Forelimb muscle (tissue), 1 donor: ENCODE measurements around the gene EXOC4. TPM values are rescaled to one million over a fixed set of nuclear protein-coding genes. Genes with fewer than 3 reads are reported as not detected.

Source experiments
- DNase-seq: peaks from one replicate; pipeline ENCODE4 v3.0.0-alpha.2; 2013; ENCODE audit warnings: low read depth
- polyA plus RNA-seq: library from polyadenylated mRNA; unstranded; fragments of 120-200 nt; gene quantifications from one replicate; pipeline ENCODE4 v1.2.1, GENCODE V29; 2013; ENCODE audit not compliant: insufficient read length

The EXOC4 gene
- polyA plus RNA-seq, 1 donor = 55.2 TPM

DNA sequence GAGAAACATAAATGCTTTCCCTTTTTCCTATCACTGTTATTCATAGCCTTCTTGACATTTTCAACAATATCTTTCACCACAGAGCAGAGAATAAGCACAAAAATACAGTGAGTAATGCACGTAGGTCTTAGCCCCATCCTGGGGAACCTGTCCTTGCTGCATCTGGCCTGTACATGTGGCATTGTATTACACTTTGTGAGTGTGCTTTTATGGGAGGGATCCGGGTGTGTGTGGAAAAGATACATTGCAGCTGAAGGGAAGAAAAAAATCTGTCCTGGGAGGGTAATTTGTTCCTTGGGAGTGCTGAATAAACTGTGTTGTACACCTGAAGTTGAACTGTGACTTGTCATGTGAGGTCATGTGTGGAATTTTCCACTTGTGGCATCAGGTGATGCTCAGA, 451.6 kb downstream of the EXOC4 start:
- no peak for DNase-seq

GRCh38 chr7:133705596-133705995, 452.7 kb downstream of the EXOC4 start:
- DNase-seq = no peak

- no peak for DNase-seq
Observed at GRCh38 chr7:133706016-133706415, 453.1 kb downstream of the EXOC4 start.

- DNase-seq = no peak
Observed at GRCh38 chr7:133709036-133709880, 456.4 kb downstream of the EXOC4 start.

- no peak for DNase-seq
Observed at GRCh38 chr7:133712544-133712943, 459.7 kb downstream of the EXOC4 start.

DNA sequence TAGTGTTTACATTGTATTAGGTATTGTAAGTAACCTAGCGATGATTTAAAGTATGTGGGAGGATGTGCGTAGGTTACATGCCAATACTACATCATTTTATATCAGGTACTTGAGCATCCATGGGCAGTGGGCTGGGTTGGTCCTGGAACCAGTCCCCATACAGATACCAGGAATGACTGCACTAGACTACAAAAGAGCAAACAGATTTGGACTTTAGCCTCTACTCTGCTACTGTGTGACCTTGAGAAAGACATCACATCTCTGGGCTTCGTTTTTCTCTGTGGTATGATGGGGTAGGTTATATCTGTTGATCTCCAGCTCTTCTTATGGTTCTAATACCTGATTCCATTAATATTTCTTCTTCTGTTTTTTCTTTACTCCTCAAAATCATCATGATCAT, 461.8 kb downstream of the EXOC4 start:
- no peak for DNase-seq

DNA sequence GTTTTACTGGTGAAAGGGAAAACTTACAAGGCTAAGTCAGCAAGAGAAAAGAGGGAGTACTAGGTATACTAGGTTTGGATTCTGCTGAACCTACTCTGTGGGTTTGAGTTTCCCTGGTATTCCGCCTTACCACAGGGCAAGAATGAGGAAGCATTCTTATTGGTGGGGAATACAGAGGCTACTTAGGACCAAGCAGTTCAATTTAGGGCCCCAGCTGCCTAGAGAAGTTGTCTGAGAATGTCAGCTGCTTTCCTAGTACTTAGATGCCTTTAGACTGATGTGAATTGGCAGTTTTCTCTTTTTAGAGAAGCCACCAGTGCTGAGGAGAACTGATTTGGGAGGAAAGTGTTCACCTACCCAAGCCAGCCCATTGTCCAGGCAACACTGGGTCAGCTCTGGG, 465.3 kb downstream of the EXOC4 start:
- no peak for DNase-seq

- DNase-seq = no peak
Observed at GRCh38 chr7:133723044-133723443, 470.2 kb downstream of the EXOC4 start.

- DNase-seq = no peak
Observed at GRCh38 chr7:133724148-133724547, 471.3 kb downstream of the EXOC4 start.

DNA sequence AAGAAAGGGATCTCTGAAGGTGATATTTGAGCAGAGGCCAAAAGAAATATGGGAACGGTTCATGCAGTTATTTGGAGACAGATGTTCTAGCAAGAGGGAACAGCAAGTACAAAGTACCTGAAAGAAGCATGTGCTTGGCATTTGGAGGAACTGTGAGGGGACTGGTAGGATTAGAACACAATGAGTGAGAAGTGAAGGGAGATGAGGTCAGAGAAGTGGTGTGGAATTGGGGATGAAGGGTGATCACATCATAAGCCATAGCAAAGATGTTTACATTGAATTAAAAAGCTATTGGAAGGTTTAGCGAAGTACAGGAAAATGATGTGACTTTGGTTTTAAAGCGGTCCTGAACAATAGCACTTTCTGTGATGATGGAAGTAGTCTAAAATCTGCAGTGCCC, 471.8 kb downstream of the EXOC4 start:
- DNase-seq = no peak

GRCh38 chr7:133727476-133728214, 474.8 kb downstream of the EXOC4 start:
- no peak for DNase-seq

- DNase-seq = no peak
Observed at GRCh38 chr7:133730360-133730759, 477.5 kb downstream of the EXOC4 start.

GRCh38 chr7:133733401-133733800, 480.5 kb downstream of the EXOC4 start:
- no peak for DNase-seq

DNA sequence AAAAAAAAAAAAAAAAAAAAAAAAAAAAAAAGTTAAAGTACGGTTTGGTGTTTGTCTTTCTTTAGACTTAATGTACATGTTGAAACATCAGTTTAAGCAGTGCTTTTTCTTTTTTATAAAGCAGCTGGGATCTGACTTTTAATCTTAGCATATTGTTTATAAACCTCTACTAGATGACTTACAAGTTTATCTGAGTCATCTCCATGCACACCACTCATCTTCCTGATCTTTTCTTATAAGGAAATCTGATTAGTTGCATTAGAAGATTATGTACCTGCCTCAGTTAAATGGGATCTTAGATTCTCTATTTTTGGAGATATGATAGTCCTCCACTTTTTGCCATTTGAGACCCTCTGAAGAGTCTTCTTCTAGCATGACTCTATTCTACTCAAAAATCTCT, 482.3 kb downstream of the EXOC4 start:
- DNase-seq = no peak

GRCh38 chr7:133739817-133740216, 486.9 kb downstream of the EXOC4 start:
- no peak for DNase-seq

GRCh38 chr7:133741078-133741477, 488.2 kb downstream of the EXOC4 start:
- no peak for DNase-seq

DNA sequence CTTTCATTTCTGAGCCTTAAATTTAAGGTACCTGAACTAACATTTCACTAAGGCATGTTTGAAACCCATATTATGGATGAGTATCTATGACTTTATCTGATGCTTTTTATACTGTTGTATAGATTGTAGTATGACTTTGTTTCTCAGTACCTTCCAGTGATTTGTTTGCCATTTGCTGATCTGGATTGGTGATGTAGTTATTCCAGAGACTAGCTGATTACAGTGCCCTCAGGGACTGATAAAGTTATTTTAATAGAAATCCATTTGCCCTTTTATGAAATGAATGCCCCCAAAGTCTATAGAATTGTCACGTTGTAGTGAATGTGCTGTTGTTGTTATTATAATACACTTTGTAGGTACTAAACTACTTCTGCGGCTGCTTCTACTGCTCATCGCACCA, 488.8 kb downstream of the EXOC4 start:
- no peak for DNase-seq

DNA sequence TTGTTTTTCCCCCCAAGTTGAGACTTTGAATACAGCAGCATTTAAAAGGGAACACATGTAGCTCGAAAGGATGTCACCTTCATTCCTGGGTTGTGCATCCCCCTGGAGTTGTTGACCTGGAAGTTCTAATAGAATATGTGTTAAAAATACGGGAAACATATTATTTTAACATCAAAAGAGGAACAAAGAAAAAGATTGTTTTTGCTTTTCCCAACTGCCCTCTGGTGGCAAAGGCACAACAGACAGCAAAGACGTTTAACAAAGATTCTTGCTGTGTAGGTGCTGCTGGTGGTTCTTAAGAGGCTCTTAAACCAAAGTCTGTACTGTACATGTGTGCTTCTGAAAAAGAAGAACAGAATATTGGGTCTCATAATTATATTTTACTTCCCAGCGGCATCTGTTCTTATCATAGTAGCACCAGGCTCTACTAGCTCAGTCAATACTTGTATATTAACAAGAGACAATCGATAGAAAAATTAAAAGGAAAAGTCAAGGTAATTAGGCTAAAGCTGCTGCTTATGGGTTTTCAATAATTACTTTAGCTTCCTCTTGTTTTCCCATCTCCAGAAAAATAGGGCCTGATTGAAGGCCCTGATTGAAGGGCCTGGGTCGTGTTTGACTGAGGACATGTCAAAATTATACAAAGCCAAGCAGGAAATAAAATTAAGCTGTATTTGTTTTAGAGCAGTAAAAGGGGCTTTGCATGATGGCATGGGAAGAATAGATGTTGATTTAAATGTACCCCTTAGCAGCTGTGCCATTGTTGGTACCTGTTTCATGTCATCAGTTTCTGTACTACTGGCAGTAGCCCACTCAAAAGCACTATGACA, 490.0 kb downstream of the EXOC4 start:
- no peak for DNase-seq

DNA sequence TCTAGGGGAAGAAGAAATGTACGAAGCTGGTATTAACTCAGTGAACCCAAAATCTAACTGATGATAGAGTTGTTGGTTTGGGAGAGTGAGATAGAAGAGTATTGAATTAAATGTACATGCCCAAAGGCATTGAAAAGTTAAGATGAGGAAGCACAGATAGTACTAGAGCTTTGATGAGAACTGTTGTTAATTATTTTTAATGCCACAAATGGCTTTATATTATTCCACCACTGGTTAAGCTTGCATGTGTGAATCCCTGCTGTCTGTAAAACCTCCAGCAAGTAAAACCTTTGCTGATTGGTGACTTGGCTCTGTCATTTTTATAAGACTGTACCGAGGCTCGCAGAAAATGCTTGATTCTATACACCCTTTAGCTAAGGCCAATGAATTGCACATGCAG, 491.6 kb downstream of the EXOC4 start:
- no peak for DNase-seq

DNA sequence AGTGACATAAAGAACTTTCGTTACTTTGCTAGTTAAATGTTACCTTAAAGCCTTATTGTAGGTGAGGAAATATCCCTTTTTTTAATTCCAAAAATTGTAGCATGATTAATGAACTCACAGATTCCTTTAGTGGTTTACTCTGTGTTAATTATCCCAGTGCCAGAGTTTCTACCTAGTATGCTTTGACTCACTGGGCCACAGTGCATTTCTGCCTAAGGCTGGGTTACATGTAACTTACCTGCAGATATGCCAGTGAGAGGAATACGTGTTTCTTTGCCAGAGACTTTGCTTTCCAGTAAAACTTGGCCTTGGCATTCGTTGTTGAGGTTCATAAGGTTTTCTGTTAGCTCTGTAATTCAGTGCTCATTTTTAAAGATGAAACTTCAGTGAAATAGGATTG, 493.4 kb downstream of the EXOC4 start:
- DNase-seq = no peak

GRCh38 chr7:133746847-133747246, 494.0 kb downstream of the EXOC4 start:
- DNase-seq = no peak
